HG02763 (cell line): ENCODE measurements around the gene FAM53A.
"Not testable (repeated sequence)": the region's sequence is repeated elsewhere in the genome, so short reads cannot be mapped to it uniquely, and the experiment has no call there.

ENCODE experiments used
- ATAC-seq: cut with Tn5 transposase; IDR thresholded peaks from one replicate; pipeline ENCODE4 v1.9.1; 2021; ENCODE audit warnings: mild to moderate bottlenecking, moderate library complexity; ENCODE audit not compliant: unreplicated experiment

FAM53A gene

DNA sequence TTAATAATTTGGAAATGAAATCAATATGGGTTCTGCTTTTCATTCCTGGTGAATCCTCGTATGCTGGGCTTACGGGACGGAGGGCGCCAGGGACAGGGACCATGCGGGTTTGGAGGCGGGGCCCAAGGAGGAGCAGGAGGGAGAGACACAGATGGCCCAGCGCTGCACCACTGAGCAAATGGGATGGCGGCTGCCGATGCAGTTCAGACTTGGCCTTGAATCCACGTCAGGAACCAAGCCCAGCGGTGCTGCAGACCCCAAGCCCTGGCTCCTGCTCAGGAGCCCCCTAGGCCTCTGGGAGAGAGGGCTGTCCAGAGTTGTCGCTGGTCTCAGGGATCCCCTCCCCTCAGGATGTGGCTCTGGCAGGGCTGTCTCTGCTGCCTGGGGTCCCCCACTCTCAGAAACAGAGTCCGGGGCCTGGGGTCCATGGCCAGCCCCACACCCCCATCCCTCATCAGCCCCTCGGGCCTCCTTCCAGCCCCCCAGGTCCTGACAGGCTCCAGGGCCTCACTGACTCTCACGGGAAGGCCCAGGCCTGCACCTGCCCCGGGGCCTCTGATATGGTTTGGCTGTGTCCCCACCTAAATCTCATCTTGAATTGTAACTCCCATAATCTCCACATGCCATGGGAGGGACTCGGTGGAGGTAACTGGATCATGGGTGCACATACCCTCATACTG is 75.2 kb downstream of the FAM53A start:
- ATAC-seq: no peak

DNA sequence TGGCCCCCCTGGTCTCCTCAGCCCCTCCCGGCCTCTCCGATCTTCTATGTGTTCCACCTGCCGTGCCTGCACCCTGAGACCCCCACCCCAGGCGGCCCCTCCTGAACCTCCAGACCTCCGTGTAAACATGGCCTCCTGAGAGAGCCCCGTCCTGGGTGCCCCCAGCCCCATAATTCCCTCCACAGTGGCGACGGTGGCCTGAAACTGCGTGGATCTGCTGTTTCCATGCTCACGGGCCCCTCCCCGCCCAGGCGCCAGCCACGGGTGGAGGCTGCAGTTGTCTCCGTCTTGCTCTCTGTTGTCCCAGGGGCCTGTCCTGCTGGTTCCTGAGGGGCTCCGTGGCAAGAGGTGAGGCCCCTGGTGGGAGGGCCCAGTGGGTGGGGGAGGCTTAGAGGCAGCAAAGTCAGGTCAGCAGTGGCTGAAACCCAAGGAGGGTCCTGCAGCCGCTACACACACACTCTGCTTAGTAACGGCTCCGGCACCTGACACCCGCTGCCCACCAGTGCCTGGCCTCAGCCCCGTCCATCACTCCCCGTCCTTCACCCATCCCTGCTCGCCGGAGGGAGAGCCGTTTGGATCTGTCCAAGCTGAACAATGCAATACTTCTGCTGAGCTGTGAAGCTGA is 75.8 kb downstream of the FAM53A start:
- ATAC-seq: no peak

DNA sequence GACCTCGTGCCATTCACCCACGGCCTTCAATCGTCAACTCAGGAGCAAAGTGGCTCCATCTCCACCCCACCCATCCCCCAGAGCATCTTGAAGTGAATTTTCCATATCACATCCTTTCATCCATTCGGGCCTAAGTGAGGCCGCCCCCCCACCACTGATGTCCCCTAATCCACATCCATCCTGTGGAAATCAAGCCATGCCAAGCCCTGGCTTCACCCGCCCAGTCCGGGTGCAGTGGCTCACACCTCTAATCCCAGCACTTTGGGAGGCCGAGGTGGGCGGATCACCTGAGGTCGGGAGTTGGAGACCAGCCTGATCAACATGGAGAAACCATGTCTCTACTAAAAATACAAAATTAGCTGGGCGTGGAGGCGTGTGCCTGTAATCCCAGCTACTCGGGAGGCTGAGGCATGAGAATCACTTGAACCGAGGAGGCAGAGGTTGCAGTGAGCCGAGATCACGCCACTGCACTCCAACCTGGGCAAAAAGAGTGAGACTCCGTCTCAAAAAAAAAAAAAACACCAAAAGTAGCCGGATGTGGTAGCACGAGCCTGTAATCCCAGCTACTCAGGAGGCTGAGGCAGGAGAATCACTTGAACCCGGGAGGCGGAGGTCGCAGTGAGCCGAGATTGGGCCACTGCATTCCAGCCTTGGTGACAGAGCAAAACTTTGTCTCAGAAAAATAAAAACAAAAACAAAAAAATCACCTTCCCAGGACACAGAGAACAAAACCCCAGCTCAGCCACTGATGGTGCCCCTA is 76.5 kb downstream of the FAM53A start:
- ATAC-seq: not testable (repeated sequence)

DNA sequence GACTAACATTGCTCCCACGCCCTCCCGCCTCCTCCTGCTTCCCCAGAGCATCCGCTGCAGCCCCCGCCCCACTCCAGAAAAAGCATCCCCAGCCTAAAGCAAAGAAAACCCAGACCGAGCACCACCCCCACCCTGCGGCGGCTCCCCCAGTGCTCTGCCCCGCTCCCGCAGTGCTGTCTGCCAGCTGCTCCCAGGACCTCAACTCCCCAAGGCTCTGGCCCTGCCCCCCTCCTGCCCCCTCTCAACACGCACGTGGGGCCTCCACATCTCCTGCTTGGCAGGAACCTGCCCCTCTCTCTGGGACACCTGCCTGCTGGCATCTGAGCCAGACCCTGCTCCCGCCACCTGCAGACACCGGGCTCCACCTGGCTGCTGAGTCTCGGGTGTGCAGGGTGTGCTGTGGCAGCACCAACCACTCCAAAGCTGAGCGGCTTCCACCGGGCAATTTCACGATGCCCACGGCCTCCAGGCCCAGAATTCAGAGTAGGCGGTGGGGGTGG is 79.4 kb downstream of the FAM53A start:
- no peak for ATAC-seq

DNA sequence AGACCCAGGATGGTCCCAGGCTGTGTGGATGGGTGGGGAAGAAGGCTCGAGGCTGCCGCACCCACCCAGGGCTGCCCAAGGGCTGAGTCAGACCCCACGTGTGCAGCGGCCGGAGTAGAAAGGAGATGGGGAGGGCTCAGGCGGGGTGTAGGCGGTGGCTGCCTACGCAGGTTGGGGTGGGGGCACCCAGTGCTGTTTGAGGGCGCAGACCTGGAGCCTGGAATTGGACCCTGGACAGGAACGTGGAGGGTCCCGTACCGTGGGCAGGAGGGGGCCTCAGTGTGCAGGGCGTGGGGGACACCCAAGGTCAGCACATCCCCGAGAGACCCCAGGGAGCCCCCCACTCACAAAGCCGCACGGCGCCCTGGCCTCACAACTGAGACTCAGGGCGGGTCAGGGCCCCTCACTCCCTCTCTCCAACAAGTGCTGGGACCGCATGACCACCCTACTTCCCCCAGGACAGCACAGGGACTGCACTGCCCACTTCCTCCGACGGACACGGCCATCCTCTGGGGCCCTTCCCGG is 79.9 kb downstream of the FAM53A start:
- ATAC-seq: no peak

DNA sequence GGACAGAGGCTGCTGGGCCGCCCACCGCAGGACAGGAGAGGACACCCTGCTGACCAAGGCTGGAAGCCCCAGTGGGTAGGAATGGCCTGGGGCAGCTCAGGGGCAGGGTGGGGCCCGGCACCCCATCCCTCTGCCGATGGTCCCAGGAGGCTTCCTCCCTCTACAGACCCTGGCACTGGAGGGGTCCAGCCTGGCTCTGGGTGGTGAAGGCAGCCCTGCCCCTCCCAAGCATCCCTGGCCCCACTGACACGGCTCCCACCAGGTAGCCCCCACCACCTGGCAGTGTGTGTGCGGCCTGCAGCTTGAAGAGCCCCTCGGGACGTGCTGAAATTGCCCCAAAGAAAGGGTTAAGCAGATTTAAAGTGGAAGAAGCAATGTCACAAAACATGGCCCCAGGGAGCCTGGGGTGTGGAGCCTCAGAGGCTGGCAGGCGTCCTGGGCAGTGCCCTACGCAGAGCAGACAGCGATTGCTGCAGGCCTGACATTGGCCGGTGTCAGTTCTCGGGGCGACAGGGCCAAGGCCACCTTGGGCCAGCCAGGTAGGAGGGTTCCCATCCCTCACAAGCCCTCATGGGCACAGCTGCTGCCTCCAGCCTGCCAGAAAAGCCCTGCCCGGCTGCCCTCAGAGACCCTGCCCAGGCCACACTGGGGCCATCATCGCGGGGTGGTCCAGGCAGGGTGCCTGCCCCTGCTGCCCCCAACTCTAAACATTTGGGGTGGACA is 80.5 kb downstream of the FAM53A start:
- no peak for ATAC-seq

DNA sequence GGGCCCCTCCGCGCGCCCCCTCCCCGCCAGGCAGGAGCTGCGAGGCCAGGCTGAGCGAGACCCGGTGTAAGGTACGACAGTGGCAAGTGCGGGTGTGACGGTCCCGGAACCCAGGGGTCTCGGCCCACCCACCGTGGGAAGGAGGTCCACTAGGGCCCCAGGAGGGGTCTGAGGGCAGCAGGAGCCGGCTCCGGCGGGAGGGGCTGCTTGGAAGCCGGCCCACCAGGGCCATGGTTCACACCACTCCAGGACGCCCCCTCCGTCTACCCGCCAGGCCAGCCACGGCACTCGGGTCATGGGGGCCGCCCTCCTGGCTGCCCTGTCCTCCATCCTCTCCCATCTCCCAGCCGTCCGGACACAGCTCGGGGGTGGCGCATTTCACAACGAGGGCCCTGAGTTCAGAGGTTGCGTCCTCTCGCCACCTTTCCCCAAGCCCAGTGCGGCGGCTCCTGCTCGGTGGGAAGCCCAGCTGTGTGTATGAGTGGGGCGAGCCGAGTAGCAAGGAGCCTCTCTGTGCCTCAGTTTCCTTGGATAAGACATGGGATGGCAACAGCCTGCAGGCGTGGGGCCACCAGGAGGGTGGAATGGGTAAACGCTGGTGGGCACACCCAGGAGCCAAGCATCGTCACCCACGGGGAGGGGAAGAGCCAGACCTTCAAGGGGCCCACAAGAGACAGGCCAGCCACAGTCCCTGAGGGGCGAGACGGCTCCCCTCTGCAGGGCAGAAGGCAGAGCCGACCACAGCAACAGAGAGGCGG is 81.3 kb downstream of the FAM53A start:
- no peak for ATAC-seq

DNA sequence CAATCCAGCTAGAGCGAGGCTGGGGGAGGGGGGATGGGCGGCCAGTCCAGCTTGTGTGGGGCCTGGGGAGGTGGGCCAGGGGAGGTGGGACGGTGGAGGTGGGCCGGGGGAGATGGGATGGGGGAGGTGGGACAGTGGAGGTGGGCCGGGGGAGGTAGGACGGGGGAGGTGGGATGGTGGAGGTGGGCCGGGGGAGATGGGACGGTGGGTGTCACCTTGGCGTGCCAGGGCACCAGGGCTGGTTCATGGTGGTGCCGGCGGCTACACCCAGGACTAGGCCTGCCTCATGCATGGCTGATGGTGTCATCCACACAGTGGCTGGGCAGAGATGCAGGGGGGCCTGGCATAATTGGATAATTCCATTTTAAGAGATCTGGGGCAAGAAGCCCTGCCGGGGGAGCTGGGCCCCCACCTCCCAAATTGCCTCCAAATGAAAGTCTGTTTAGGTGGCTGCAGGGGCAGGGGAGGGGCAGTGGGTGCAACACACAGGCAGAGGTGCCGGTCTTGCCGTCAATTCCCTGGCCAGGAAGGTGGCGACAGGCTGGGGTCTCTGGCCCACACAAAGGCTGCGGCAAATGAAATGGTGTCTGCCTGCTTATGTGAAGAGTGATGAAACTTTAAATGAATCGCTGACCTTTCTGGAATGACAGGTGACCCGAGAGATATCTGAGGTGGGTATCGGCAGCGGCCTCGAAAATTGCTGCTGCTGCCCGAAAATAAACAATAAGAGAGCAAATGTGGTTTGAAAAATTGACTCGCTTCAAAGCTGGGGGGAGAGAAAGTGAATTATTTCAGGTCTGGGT is 82.1 kb downstream of the FAM53A start:
- ATAC-seq: no peak

DNA sequence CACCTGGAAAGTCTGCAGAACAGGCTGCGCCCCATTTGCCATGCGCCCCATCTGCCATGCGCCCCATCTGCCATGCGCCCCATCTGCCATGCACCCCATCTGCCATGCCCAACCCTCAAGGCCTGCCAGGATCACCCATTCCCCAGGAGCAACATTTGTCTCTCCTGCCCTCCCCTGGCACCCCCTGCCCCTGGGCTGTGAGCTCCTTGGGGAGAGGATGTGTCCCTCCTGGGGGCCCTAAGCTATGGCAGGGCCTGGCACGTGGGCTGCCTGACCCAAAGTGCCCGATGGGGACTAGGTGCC is 82.6 kb downstream of the FAM53A start:
- no peak for ATAC-seq

DNA sequence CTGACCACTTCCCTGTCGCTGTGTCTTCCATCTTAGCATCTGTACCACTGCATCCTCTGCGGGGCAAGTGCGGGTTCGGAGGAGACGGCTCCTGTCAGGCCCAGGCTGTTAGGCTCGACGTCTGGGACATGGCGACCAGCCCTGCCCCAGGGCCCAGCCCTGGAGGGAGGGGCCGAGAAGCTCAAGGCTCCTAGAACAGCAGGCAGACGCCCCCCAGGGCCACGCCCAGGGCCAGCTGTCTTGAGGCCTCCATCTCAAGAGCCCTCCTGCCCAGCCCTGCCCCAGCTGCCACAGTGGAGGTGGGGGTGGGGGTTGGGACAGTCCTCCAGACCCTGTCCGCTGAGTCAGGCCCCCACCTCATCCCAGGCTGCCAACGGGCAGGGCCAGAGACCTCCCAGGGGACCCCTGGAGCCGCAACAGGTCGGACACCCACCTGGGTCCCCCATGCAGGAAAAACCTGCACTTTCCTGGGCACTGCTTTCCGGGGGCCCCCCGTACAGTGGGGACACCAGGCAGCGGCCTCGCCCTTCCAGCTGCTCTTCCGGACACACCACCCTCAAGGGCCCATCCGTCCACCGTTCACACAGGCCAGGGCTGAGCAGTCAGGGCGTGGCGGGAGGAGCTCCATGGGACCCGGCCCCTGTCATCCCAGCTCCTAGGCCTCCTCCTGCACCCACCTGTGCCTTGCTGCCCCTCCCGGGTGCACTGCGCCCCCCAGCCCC is 83.1 kb downstream of the FAM53A start:
- ATAC-seq: no peak

DNA sequence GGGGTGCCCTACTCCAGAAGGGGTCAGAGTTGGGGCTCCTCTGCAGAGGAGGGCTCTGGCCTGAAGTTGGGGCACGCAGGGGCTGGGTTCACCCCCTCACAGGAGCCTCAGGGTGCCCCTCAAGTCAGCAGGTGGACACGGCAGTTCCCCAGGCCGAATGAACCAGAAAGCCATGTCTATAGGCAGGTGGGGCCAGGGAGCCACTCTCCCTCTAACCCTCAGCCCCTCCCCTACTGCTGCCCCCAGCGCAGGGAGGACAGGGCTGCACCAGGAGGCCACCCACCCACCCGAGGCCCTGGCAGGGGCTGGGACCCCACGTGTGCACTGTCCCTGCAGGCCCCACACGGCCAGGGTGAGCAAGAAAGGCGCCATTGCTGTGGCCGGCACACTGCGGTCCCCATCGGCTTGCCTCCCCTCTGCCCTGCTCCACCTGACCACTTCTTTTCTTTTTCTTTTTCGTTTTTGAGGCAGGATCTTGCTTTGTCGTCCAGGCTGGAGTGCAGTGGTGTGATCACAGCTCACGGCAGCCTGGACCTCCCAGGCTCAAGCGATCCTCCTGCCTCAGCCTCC is 83.8 kb downstream of the FAM53A start:
- no peak for ATAC-seq

DNA sequence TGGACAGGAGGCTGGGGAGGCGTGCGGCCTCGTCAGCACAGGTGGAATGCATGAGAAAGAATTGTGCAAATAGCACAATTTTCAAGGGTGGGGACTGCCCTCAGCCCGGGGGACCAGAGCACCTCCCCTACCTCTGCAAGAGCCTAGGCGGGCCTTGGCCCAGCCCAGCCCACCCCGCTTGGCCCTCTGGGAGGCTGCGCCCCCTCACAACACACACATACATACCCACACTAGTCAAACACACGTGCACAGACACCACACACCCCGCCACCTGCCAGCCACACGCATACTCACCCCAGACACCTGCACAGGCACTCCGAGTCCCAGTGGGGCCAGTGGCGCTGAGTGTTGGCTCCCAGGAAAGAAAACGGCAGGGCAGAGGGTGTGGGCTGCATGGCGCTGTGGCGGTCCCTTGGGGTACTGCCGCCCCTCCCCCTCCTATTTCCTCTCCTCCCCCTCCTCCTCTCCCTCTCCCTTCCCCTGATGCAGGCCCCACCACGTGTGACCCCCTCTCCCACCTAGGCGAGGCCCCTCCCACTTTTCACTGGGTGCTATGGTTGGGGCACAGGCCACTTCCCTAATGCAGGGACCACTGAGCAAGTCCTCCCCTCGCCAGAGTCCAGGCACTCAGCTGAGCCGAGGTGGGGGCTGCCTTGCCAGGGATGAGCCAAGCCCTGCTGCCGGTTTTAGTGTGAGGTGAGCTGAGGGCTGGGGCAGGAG is 84.5 kb downstream of the FAM53A start:
- ATAC-seq: no peak

DNA sequence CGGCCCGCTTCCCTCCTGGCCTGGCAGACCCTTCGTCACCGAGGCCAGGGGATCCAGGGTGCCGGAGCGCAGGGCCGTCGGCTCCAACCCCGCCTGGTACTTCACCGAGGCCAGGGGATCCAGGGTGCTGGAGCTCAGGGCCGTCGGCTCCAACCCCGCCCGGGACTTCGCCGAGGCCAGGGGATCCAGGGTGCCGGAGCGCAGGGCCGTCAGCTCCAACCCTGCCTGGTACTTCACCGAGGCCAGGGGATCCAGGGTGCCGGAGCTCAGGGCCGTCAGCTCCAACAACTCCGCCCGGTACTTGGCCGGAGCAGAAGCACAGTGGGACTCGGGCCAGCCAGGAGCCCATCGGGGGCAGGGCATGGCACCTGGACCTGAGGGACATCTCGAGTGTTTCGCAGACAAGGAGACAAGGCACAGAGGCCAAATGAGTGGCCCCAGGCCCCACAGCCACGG is 85.1 kb downstream of the FAM53A start:
- no peak for ATAC-seq

DNA sequence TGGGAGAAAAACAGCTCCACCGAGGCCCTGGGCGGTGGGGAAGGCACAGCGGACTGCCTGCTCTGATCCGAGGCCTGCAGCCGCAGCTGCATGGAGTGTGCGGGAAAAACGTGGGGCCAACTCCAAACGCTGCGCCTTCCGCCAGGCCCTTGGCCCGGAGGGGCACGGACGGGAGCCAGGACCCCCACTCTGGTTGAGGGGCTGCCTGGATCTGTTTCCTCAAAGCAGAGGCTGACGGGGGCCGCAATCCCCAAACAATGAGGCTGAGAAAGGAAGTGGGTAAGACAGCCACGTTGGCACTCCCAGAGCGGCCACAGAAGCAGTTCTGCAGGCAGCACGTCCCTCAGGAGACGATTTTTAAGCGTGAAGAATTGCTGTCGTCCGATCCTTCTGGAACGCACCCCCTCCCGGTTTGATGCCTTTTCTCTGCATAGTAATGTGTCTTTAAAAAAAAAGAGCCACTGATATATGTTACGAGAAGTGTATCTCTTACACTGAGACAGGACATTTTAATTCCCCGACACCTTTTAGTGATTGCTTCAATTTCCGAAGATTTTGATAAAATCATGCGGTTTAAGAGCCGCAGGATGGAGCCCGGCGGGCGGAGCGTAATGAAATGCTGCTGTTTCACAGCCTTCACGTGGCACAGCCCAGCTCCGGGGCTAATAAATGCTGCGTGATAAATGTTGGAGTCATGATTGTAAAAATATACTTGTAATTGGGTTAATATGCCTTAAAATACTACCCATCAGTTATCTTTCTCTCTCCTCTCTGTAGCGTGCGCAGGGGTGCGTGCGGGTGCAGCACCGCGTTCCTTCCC is 85.7 kb downstream of the FAM53A start:
- no peak for ATAC-seq

DNA sequence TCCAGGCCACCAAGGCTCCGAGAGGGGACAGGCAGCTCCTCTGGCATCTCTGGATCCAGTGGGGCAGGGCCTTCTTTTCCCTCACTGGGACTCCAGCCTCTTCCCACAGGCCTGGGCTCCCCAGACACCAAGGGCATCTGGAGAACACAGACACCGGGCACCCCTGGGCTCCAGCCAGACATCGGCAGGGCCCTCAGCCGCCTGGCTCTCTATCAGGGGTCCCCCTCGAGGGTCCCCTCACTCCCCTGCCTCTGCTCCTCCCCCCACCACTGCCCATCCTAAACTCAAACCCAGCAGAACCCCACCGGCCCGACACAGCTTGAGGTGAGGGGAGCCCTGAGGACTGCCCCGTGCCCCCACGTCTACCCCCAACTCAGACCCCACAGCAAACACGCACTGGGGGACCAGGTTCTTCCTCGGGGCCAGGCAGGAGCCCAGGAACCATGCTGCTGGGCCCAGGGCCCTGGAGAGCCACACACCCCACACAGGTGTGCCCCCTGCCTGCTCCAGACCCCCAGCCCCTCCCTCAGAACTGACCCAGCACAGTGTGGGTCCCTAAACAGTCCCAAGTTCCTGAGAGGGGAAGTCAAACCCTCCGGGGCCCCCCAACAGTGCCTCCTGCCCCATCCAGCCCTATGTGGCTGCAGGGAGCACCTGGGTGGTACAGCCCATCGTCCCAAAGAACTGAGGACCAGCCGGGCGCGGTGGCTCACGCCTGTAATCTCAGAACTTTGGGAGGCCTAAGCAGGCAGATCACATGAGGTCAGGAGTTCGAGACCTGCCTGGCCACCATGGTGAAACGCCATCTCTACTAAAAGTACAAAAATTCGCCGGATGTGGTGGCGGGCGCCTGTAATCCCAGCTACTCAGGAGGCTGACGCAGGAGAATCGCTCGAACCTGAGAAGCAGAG is 86.8 kb downstream of the FAM53A start:
- no peak for ATAC-seq

DNA sequence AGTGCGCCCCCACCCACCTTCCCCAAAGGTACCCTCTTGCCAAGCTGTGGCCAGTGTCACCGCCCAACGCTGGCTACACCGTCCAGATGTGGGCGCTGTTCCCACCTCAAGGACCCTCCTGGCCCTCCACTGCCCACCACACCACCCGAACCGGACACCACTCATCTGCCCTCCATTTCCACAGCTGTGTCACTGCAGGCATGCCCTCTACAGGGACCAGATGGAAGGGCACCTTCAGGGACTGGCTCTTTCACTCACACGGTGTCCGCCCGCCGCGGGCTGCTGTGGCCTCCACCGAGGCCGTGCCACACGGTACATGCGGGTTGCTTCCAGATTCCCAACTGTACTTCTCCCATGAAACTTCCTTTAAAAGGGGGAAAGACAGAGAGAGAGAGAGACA is 87.7 kb downstream of the FAM53A start:
- ATAC-seq: no peak
